ENCODE results near the gene PSMB8. TPM values are rescaled to one million over a fixed set of nuclear protein-coding genes. Genes with fewer than 3 reads are reported as not detected.
"Not testable (repeated sequence)": the region's sequence is repeated elsewhere in the genome, so short reads cannot be mapped to it uniquely, and the experiment has no call there.

PSMB8 gene
- total and polyA plus RNA-seq, 5 donors from 2014 or later: 185 to 803 (median 469) TPM

DNA sequence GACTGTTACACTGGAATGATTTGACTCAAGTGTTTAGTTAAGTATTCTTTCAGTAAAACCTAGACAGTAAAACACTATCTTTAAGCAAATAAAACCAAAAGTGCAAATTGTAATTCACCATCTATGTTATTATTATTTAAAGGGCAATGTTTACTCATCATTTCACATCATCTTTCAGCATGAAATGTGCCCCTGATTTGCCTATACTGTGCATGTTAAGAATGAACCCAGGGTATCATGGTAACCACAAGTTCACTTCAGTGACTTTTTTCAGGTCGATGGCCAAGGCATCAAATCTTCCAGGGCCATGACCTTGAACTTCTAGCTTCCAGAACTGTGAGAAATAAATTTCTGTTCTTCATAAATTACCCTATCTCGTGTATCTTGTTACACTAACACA, 25.0 kb downstream of the PSMB8 start:
- no peaks in the 10 kb centered on the region for H3K4me1 ChIP-seq (ENCODE audit: control insufficient read depth, insufficient read depth, low read length, poor library complexity, severe bottlenecking)
- no peaks in the 10 kb centered on the region for H3K36me3 ChIP-seq (ENCODE audit: control insufficient read depth, insufficient read depth, low read length)
- DNase-seq (no peak), ATAC-seq (ENCODE audit: low read depth in 2 of 2) (no peak)
- no peak overlapping the region for H3K27ac Mint-ChIP-seq
- H3K27ac ChIP-seq (ENCODE audit: insufficient read depth, low read length, poor library complexity, severe bottlenecking): no peak overlapping the region
- no peaks in the 10 kb centered on the region for H3K9me3 Mint-ChIP-seq
- H3K27me3 ChIP-seq (ENCODE audit: control insufficient read depth, insufficient read depth, low read length): no peaks in the 10 kb centered on the region
- H3K9me3 ChIP-seq (ENCODE audit: control insufficient read depth in 2 of 2, low read length in 2 of 2): no peaks in the 10 kb centered on the region
- no peak overlapping the region for H3K4me3 Mint-ChIP-seq
- H3K4me1 Mint-ChIP-seq: peaks cover 4 to 10% (median 6%) of the 10 kb centered on the region in 4 donors
- H3K27me3 Mint-ChIP-seq: peaks cover 4% of the 10 kb centered on the region
- peaks cover 3% of the 10 kb centered on the region for H3K36me3 Mint-ChIP-seq
- H3K4me3 ChIP-seq (ENCODE audit: low read depth, low read length): no peak overlapping the region

DNA sequence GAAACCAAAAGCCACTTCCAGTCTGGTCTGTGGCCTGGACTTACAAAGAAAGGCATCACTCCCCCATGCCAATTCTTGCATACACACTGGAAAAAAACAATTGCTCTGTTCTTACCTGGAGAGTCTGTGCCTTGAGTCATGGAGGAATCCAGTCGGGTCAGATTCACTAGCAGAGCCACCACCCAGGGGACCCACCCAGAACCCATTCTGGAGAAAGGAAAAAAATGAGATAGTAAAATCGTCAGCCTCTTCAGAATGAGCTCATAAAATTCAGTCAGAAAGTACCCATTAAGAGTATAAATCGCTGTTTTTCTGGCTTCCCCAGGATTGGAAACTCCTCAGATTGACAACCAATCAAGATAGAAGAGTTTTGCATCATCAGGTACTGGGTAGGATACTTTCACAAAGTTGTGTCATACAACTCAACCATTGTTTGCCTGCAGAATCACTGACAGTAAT, 27.1 kb downstream of the PSMB8 start, which contains the start of gene HLA-DOB:
HLA-DOB (minus strand) TSS at position 257 of the 459 bp plus-strand sequence; CDS start at position 206, 51 bp downstream.
- DNase-seq: peak in 1 of 3 donors; percentile 51
- Mint-ChIP-seq H3K4me1 (peaks cover 4 to 10% (median 6%) of the 10 kb centered on the region in 4 donors), H3K9me3 (peaks cover 0 to 1% (median 0%) of the 10 kb centered on the region in 7 donors), H3K27me3 (peaks cover 4% of the 10 kb centered on the region), H3K36me3 (peaks cover 3% of the 10 kb centered on the region), H3K4me3 (no peak within 1 kb of the TSS), H3K27ac (no peak within 1 kb of the TSS)
- Histone ChIP-seq H3K9me3 (ENCODE audit: control insufficient read depth in 2 of 2, low read length in 2 of 2) (no peaks in the 10 kb centered on the region), H3K36me3 (ENCODE audit: control insufficient read depth, insufficient read depth, low read length) (no peaks in the 10 kb centered on the region), H3K4me3 (ENCODE audit: low read depth, low read length) (no peak within 1 kb of the TSS), H3K4me1 (ENCODE audit: control insufficient read depth, insufficient read depth, low read length, poor library complexity, severe bottlenecking) (no peaks in the 10 kb centered on the region), H3K27me3 (ENCODE audit: control insufficient read depth, insufficient read depth, low read length) (no peaks in the 10 kb centered on the region), H3K27ac (ENCODE audit: insufficient read depth, low read length, poor library complexity, severe bottlenecking) (no peak within 1 kb of the TSS)
- peak; percentile 40 to 65 for ATAC-seq (ENCODE audit: low read depth in 2 of 2)

- H3K27ac ChIP-seq (ENCODE audit: insufficient read depth, low read length, poor library complexity, severe bottlenecking): no peak overlapping the region
These were observed 27.9 kb downstream of the PSMB8 start for GRCh38 chr6:32815996-32816395.

GRCh38 chr6:32815115-32815514, 28.7 kb downstream of the PSMB8 start:
- Histone ChIP-seq H3K36me3 (ENCODE audit: control insufficient read depth, insufficient read depth, low read length) (no peaks in the 10 kb centered on the region), H3K27ac (ENCODE audit: insufficient read depth, low read length, poor library complexity, severe bottlenecking) (no peak overlapping the region), H3K4me1 (ENCODE audit: control insufficient read depth, insufficient read depth, low read length, poor library complexity, severe bottlenecking) (no peaks in the 10 kb centered on the region), H3K27me3 (ENCODE audit: control insufficient read depth, insufficient read depth, low read length) (no peaks in the 10 kb centered on the region), H3K9me3 (ENCODE audit: control insufficient read depth in 2 of 2, low read length in 2 of 2) (no peaks in the 10 kb centered on the region), H3K4me3 (ENCODE audit: low read depth, low read length) (no peak overlapping the region)
- Mint-ChIP-seq H3K9me3 (peaks cover 0 to 1% (median 0%) of the 10 kb centered on the region in 7 donors), H3K36me3 (peaks cover 3% of the 10 kb centered on the region), H3K27ac (peak overlapping the region in 1 of 3 donors; percentile 11), H3K4me3 (no peak overlapping the region), H3K27me3 (peaks cover 8% of the 10 kb centered on the region), H3K4me1 (peaks cover 4 to 10% (median 5%) of the 10 kb centered on the region in 4 donors)
- ATAC-seq (ENCODE audit: low read depth in 2 of 2): no peak
- no peak for DNase-seq

More at GRCh38 chr6:32815996-32816395, 27.9 kb downstream of the PSMB8 start:
- peaks cover 4% of the 10 kb centered on the region for H3K27me3 Mint-ChIP-seq
- peaks cover 3% of the 10 kb centered on the region for H3K36me3 Mint-ChIP-seq
- peaks cover 0 to 1% (median 0%) of the 10 kb centered on the region in 7 donors for H3K9me3 Mint-ChIP-seq
- no peak overlapping the region for H3K4me3 ChIP-seq (ENCODE audit: low read depth, low read length)
- H3K4me3 Mint-ChIP-seq: no peak overlapping the region
- H3K9me3 ChIP-seq (ENCODE audit: control insufficient read depth in 2 of 2, low read length in 2 of 2): no peaks in the 10 kb centered on the region
- DNase-seq (no peak), ATAC-seq (ENCODE audit: low read depth in 2 of 2) (peak in 1 of 2 donors; percentile 43)
- H3K27ac Mint-ChIP-seq: no peak overlapping the region
- H3K36me3 ChIP-seq (ENCODE audit: control insufficient read depth, insufficient read depth, low read length): no peaks in the 10 kb centered on the region
- no peaks in the 10 kb centered on the region for H3K27me3 ChIP-seq (ENCODE audit: control insufficient read depth, insufficient read depth, low read length)
- peaks cover 4 to 10% (median 6%) of the 10 kb centered on the region in 4 donors for H3K4me1 Mint-ChIP-seq
- no peaks in the 10 kb centered on the region for H3K4me1 ChIP-seq (ENCODE audit: control insufficient read depth, insufficient read depth, low read length, poor library complexity, severe bottlenecking)

- DNase-seq (no peak), ATAC-seq (ENCODE audit: low read depth in 2 of 2) (no peak)
- Histone ChIP-seq H3K4me1 (ENCODE audit: control insufficient read depth, insufficient read depth, low read length, poor library complexity, severe bottlenecking) (no peaks in the 10 kb centered on the region), H3K27ac (ENCODE audit: insufficient read depth, low read length, poor library complexity, severe bottlenecking) (no peak overlapping the region), H3K4me3 (ENCODE audit: low read depth, low read length) (no peak overlapping the region), H3K36me3 (ENCODE audit: control insufficient read depth, insufficient read depth, low read length) (no peaks in the 10 kb centered on the region), H3K9me3 (ENCODE audit: control insufficient read depth in 2 of 2, low read length in 2 of 2) (no peaks in the 10 kb centered on the region), H3K27me3 (ENCODE audit: control insufficient read depth, insufficient read depth, low read length) (no peaks in the 10 kb centered on the region)
- no peak overlapping the region for H3K27ac Mint-ChIP-seq
- peaks cover 3% of the 10 kb centered on the region for H3K36me3 Mint-ChIP-seq
- H3K4me1 Mint-ChIP-seq: peaks cover 4 to 10% (median 5%) of the 10 kb centered on the region in 4 donors
- H3K27me3 Mint-ChIP-seq: peaks cover 8% of the 10 kb centered on the region
- peaks cover 0 to 1% (median 0%) of the 10 kb centered on the region in 7 donors for H3K9me3 Mint-ChIP-seq
- H3K4me3 Mint-ChIP-seq: no peak overlapping the region
These were observed 29.7 kb downstream of the PSMB8 start for GRCh38 chr6:32814145-32814544.

DNA sequence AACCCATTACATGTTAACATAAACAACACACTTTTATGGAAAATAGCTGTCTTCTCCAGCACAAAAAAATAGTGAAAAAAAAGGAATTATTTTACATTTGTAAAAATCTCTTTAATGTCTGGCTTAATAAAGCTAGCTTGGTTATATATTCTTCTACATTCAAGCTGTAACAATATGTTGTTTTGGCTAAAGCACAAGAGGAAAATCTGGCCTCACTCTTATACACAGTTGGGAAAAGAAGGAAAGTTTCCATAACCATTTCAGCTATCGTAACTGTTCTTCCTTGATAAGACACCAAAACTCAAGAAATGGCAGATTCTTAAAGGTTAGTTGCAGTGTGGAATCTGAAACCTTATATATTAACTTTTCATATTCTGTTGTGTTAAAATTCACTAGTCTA, 34.7 kb downstream of the PSMB8 start:
- H3K4me3 Mint-ChIP-seq: no peak overlapping the region
- ATAC-seq (ENCODE audit: low read depth in 2 of 2): no peak

GRCh38 chr6:32807020-32807580, 36.7 kb downstream of the PSMB8 start:
- ATAC-seq (ENCODE audit: low read depth in 2 of 2): no peak
- no peaks in the 10 kb centered on the region for H3K4me1 ChIP-seq (ENCODE audit: control insufficient read depth, insufficient read depth, low read length, poor library complexity, severe bottlenecking)
- Mint-ChIP-seq H3K4me3 (no peak overlapping the region), H3K9me3 (peaks cover 0 to 2% (median 0%) of the 10 kb centered on the region in 7 donors), H3K36me3 (no peaks in the 10 kb centered on the region), H3K4me1 (no peaks in the 10 kb centered on the region), H3K27me3 (peaks cover 45% of the 10 kb centered on the region), H3K27ac (no peak overlapping the region)
- H3K27ac ChIP-seq (ENCODE audit: insufficient read depth, low read length, poor library complexity, severe bottlenecking): no peak overlapping the region
- H3K9me3 ChIP-seq (ENCODE audit: control insufficient read depth in 2 of 2, low read length in 2 of 2): no peaks in the 10 kb centered on the region
- no peak for DNase-seq
- peaks cover 24% of the 10 kb centered on the region for H3K27me3 ChIP-seq (ENCODE audit: control insufficient read depth, insufficient read depth, low read length)
- no peak overlapping the region for H3K4me3 ChIP-seq (ENCODE audit: low read depth, low read length)
- no peaks in the 10 kb centered on the region for H3K36me3 ChIP-seq (ENCODE audit: control insufficient read depth, insufficient read depth, low read length)

More for the DNA sequence above, 34.7 kb downstream of the PSMB8 start:
- no peak overlapping the region for H3K27ac Mint-ChIP-seq
- peaks cover 11% of the 10 kb centered on the region for H3K27me3 ChIP-seq (ENCODE audit: control insufficient read depth, insufficient read depth, low read length)
- H3K27me3 Mint-ChIP-seq: peaks cover 24% of the 10 kb centered on the region
- no peaks in the 10 kb centered on the region for H3K36me3 ChIP-seq (ENCODE audit: control insufficient read depth, insufficient read depth, low read length)
- H3K27ac ChIP-seq (ENCODE audit: insufficient read depth, low read length, poor library complexity, severe bottlenecking): no peak overlapping the region
- no peaks in the 10 kb centered on the region for H3K36me3 Mint-ChIP-seq
- no peaks in the 10 kb centered on the region for H3K4me1 Mint-ChIP-seq
- no peaks in the 10 kb centered on the region for H3K4me1 ChIP-seq (ENCODE audit: control insufficient read depth, insufficient read depth, low read length, poor library complexity, severe bottlenecking)
- peaks cover 0 to 3% (median 0%) of the 10 kb centered on the region in 7 donors for H3K9me3 Mint-ChIP-seq
- no peak for DNase-seq
- no peak overlapping the region for H3K4me3 ChIP-seq (ENCODE audit: low read depth, low read length)
- no peaks in the 10 kb centered on the region for H3K9me3 ChIP-seq (ENCODE audit: control insufficient read depth in 2 of 2, low read length in 2 of 2)

DNA sequence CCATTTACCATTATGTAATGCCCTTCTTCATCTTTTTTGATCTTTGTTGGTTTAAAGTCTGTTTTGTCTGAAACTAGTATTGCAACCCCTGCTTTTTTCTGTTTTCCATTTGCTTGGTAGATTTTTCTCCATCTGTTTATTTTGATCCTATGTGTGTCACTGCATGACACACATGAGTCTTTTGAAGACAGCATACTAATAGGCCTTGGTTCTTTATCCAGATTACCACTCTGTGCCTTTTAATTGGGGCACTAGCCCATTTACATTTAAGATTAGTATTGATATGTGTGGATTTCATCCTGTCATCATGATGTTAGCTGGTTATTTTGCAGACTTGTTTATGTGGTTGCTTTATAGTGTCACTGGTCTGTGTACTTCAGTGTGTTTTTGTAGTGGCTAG, 38.4 kb downstream of the PSMB8 start:
- ATAC-seq (ENCODE audit: low read depth in 2 of 2); H3K36me3 Mint-ChIP-seq; H3K9me3 ChIP-seq (ENCODE audit: control insufficient read depth in 2 of 2, low read length in 2 of 2); H3K27ac Mint-ChIP-seq; H3K4me1 Mint-ChIP-seq; H3K36me3 ChIP-seq (ENCODE audit: control insufficient read depth, insufficient read depth, low read length); H3K4me1 ChIP-seq (ENCODE audit: control insufficient read depth, insufficient read depth, low read length, poor library complexity, severe bottlenecking); DNase-seq; H3K4me3 ChIP-seq (ENCODE audit: low read depth, low read length); H3K4me3 Mint-ChIP-seq; H3K9me3 Mint-ChIP-seq; H3K27ac ChIP-seq (ENCODE audit: insufficient read depth, low read length, poor library complexity, severe bottlenecking): not testable (repeated sequence)
- peaks cover 58% of the 10 kb centered on the region for H3K27me3 Mint-ChIP-seq
- peaks cover 37% of the 10 kb centered on the region for H3K27me3 ChIP-seq (ENCODE audit: control insufficient read depth, insufficient read depth, low read length)

Measured in CD4-positive, CD25-positive, alpha-beta regulatory T cell (primary cell).